GM12873 (cell line): ENCODE results near the gene TRIM17.

ENCODE experiments used
- CTCF ChIP-seq: IDR thresholded peaks from 2 replicates; pipeline ENCODE4 v1.5.1; 2012; ENCODE audit warnings: low read depth, mild to moderate bottlenecking, moderate library complexity, low read length, control low read depth; ENCODE audit not compliant: insufficient read depth; ENCODE audit errors: missing control alignments

The TRIM17 gene

GRCh38 chr1:228361314-228362140 is 55.1 kb downstream of the TRIM17 start:
- no peak for TF ChIP-seq CTCF

- no peak for TF ChIP-seq CTCF
Measured at GRCh38 chr1:228360533-228361313, 55.9 kb downstream of the TRIM17 start.

- no peak for TF ChIP-seq CTCF
Measured at GRCh38 chr1:228359613-228360532, 56.8 kb downstream of the TRIM17 start.

GRCh38 chr1:228358764-228359612 is 57.7 kb downstream of the TRIM17 start:
- TF ChIP-seq CTCF = no peak

- TF ChIP-seq CTCF = no peak
Measured at GRCh38 chr1:228358039-228358763, 58.5 kb downstream of the TRIM17 start.
